NCI-H1694 treated with DMSO at 0.1 percent for 48 hours (cell line): Measurements from ENCODE around the gene CCT2.

Source experiments
- DNase-seq: peaks from one replicate; lab custom pipeline; 2025; lab: John Stamatoyannopoulos, UW

CCT2 gene

GRCh38 chr12:69642531-69642930, 57.3 kb downstream of the CCT2 start:
- DNase-seq, result no peak

GRCh38 chr12:69644511-69644910, 59.3 kb downstream of the CCT2 start:
- DNase-seq, result no peak

- DNase-seq, result no peak
These were observed 59.8 kb downstream of the CCT2 start for GRCh38 chr12:69645031-69645430.

GRCh38 chr12:69647178-69647577, 61.9 kb downstream of the CCT2 start:
- no peak for DNase-seq

GRCh38 chr12:69648476-69648875, 63.2 kb downstream of the CCT2 start:
- DNase-seq, result no peak

GRCh38 chr12:69649529-69649928, 64.3 kb downstream of the CCT2 start:
- no peak for DNase-seq
